ENCODE measurements around the gene EDEM1.
"Not testable (repeated sequence)": the region's sequence is repeated elsewhere in the genome, so short reads cannot be mapped to it uniquely, and the experiment has no call there.

Gene EDEM1

DNA sequence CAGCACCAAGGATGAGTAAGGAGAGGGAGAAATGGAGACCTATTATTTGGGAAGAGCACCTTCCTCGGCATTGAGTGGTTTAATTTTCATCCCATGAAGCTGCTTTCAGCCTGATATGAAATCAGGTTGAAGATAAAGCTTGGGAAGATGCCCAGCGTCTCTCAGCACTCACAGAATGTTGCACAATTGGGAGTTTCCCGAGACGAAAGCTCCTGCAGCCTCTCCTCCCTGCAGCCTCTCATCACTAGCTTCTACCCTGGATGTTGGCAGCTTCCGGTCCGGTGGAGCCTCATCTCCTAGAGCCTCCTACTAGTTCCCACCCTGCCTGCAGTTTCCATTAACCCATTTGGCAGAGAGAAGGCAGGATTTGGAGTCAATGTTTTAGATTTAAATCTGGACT lies 40.3 kb downstream of the EDEM1 start:
- in situ Hi-C loops (cut with HindIII; ENCODE audit: low sequenced_read_pairs) = no loop called here

DNA sequence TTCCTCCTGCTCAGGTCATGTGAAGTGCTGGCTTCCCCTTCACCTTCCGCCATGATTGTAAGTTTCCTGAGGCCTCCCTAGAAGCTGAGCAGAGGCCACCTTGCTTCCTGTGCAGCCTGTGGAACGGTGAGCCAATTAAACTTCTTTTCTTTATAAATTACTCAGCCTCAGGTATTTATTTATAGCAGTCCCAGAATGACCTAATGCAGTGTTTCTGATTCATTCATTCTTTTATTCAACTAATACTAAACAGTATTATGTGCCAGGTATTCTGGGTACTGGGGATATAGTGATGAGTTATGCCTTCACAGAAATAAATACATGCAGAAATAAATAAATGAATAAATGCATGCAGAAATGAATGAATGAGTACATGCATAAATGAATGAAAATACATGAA lies 41.9 kb downstream of the EDEM1 start:
- in situ Hi-C loops (cut with HindIII; ENCODE audit: low sequenced_read_pairs) = no loop called here

- in situ Hi-C loops (cut with HindIII; ENCODE audit: low sequenced_read_pairs) = loop anchor here (5.0 kb wide), 2 partner anchors 46 to 106 kb away; no protein-coding TSS in a partner anchor
Observed at GRCh38 chr3:5231074-5231473, 43.6 kb downstream of the EDEM1 start.

DNA sequence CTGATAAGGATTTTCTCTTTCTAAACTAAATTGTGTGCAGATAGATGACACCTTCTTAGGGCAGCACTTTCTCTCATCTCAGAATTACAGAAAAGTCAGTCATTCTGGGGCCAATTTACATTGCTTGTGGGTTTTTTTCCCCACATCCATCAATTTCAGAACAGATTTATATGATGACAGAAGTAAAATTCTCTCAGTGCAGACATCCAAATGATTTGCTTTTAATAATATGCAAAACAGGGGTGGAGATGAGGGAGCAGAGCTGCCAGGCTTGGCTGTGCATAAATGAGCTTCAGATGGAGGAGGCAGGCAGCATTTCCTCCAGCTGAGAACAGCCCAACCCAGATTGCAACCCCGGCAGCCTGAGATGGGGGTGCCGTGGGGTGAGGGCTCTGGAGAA lies 44.0 kb downstream of the EDEM1 start:
- in situ Hi-C loops (cut with HindIII; ENCODE audit: low sequenced_read_pairs) = loop anchor here (5.0 kb wide), 2 partner anchors 46 to 106 kb away; no protein-coding TSS in a partner anchor

- in situ Hi-C loops (cut with HindIII; ENCODE audit: low sequenced_read_pairs) = loop anchor here (5.0 kb wide), 2 partner anchors 45 to 105 kb away; no protein-coding TSS in a partner anchor
Observed at GRCh38 chr3:5232570-5232969, 45.1 kb downstream of the EDEM1 start.

DNA sequence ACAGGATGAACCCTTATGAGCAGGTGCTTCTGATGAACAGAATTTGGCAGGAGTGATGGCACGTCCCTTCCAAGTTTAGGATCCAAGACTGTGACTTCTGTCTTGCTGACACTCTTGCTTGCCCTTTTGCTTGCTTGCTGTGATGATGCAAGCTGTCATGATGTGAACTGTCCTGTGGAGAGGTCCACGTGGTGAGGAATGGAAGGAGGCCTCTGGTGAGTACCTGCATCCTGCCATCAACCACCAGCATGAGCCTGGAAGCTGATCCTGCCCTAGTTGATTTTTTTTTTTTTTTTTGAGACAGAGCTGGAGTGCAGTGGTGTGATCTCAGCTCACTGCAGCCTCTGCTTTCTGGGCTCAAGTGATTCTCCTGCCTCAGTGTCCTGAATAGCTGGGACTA lies 45.5 kb downstream of the EDEM1 start:
- in situ Hi-C loops (cut with HindIII; ENCODE audit: low sequenced_read_pairs) = loop anchor here (5.0 kb wide), 2 partner anchors 44 to 104 kb away; no protein-coding TSS in a partner anchor

- in situ Hi-C loops (cut with HindIII; ENCODE audit: low sequenced_read_pairs) = no loop called here
Observed at GRCh38 chr3:5235655-5236054, 48.1 kb downstream of the EDEM1 start.

GRCh38 chr3:5238545-5238944 lies 51.0 kb downstream of the EDEM1 start:
- in situ Hi-C loops (cut with HindIII; ENCODE audit: low sequenced_read_pairs) = no loop called here

GRCh38 chr3:5239602-5240001 lies 52.1 kb downstream of the EDEM1 start:
- in situ Hi-C loops (cut with HindIII; ENCODE audit: low sequenced_read_pairs) = no loop called here

GRCh38 chr3:5240740-5241139 lies 53.2 kb downstream of the EDEM1 start:
- in situ Hi-C loops (cut with HindIII; ENCODE audit: low sequenced_read_pairs) = no loop called here

GRCh38 chr3:5242785-5243184 lies 55.3 kb downstream of the EDEM1 start:
- in situ Hi-C loops (cut with HindIII; ENCODE audit: low sequenced_read_pairs) = not testable (repeated sequence)

DNA sequence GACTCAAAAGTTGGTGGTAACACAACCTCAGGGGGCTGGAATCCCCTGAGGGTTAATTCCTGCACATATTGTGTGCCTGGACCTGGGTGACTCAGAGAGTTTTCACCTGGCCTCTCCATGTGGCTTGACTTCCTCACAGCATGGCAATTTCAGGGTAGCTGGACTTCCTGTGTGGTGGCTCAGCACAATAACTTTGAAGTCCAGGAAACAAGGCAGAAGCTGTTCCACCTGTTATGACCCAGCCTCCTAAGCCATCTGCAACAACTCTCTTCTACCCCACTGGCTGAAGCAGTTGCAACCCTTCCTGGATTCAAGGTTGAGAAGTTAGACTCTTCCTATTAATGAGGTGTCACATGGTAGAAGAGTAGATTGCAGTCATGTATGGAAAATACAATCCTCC lies 58.4 kb downstream of the EDEM1 start:
- in situ Hi-C loops (cut with HindIII; ENCODE audit: low sequenced_read_pairs) = no loop called here

GRCh38 chr3:5248822-5249221 lies 61.3 kb downstream of the EDEM1 start:
- in situ Hi-C loops (cut with HindIII; ENCODE audit: low sequenced_read_pairs) = no loop called here

GRCh38 chr3:5250467-5251195 lies 63.1 kb downstream of the EDEM1 start:
- in situ Hi-C loops (cut with HindIII; ENCODE audit: low sequenced_read_pairs) = no loop called here

- in situ Hi-C loops (cut with HindIII; ENCODE audit: low sequenced_read_pairs) = no loop called here
Observed at GRCh38 chr3:5251196-5251583, 63.7 kb downstream of the EDEM1 start.

DNA sequence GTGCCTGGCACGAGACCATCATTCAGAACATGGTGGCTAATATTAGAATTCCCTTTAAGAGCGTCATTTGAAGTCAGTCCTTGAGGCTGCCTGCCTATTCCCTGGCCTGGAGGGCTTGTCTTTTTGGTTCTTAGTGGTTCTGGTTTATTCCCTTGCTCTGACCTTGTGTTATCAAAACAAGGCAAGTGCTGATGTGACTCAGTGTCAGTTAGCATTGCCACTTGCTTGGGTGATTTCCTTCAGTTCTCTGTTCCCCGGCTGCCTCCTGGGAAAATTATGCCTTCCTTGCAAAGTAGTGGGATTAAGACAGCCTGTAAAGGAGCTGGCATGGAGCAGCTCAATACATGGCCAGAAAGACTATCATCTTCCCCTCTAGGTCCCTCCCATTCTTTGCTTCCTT lies 64.6 kb downstream of the EDEM1 start:
- in situ Hi-C loops (cut with HindIII; ENCODE audit: low sequenced_read_pairs) = no loop called here

DNA sequence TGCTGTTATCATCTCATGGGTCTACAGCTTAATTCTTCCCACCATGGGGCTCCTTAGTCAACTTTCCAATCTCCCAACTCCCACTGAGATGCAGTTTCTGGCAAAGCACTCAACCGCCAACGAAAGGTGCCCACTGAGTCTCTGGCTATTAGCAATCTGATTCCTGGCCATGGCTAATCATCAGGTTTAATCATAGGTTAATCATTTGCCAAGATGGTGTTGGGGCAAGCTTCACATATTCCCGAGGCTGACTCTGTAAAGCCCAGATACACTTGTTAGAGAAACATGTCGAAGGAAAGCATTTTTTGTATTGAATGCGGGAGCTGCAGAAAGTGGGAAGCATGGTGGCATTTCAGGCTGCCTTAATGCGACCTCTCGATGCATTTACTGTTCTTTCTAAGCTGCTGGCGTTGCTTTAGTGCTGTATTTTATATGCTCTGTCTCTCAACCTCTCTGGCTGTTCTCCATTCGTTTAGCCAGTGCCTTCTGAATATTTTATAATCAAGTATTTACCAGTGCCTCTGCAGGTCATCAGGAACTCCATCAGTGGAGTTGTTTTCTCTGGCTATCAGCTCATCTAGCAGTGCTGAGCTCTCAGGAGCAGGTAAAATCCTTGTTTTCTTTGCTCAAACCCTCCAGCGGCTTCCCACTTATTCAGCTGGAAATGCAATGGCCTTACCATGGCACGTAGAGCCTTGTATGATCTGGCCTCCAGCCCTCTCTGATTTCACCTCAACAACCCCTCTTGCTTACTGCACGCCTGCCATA lies 67.0 kb downstream of the EDEM1 start:
- in situ Hi-C loops (cut with HindIII; ENCODE audit: low sequenced_read_pairs) = no loop called here

DNA sequence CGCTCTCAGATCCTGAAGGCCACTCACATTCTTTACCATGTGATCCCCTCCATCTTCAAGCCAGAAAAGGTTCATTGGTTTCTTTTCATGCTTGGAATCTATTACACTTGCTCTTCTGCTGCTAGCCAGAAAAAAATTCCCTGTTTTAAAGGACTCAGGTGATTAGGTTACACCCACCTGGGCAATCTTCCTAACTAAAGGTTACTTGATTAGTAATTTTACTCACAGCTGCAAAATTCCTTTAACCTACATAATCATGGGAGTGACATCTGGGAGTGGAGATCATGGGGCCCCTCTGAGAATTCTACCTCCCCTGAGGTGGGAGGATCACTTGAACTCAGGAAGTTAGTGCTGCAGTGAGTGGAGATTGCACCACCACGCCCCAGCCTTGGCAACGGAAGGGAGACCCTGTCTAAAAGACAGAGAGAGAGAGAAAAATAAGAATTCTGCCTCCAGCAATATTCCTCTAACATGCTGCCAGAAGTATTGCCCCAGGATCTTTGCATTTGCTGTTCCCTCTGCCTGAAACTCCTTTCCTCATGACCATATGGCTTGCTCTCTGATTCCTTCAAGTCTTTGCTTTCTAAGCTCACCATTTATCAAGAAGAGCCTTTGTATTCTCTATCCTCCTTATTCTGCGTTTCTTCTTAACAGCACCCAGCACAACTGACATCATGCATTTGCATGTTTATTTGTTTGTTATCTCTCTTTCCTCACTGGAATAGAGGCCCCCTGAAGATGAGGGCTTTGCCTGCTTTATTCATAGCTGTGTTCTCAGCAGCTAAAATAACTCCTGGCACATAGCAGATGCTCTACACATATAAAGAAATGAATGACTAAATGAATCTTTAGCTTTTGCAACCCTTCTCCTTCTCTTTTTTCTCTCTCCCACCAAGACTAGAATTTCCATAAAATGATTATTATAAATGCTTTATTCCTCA lies 68.2 kb downstream of the EDEM1 start:
- in situ Hi-C loops (cut with HindIII; ENCODE audit: low sequenced_read_pairs) = no loop called here

DNA sequence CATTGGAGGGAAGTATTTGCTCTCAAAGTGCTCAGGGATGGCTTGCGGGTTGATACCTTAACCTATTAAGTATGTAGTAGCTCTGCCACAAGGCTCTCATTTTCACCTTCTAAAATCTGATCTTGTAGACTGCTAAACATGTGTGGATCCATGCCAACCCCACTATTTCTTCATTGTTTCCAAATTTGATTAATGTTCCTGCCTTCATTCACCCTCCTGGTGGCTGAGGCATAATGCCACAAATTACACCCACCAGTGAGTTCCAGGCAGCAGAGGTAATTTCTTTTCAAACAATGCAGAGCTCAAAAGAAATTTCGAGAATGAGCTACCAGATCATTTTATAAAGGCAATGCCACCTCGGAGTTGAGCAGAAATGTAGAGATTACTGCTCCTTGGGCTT lies 71.0 kb downstream of the EDEM1 start:
- in situ Hi-C loops (cut with HindIII; ENCODE audit: low sequenced_read_pairs) = no loop called here

DNA sequence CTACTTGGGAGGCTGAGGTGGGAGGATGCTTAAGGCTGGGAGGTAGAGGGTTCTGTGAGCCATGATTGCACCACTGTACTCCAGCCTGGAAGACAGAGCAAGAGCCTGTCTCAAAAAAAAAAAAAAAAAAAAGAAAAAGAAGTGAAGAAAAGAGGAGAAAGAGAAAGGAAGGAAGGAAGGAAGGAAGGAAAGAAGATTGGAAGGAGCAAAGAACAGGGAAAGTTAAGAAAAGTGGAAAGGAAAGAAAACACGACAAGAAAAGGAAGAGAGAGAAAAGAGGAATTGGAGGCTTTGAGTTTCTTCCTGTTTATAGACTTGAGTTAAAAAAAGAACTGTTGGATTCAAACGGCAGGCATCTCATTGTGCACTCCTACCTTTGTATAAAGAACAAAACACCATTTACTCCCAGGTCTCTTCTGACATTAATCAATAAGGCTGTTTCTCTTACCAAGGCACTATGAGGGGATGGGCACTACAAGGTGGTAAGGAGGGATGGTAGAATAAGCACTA lies 73.5 kb downstream of the EDEM1 start:
- in situ Hi-C loops (cut with HindIII; ENCODE audit: low sequenced_read_pairs) = no loop called here

GRCh38 chr3:5262507-5262906 lies 75.0 kb downstream of the EDEM1 start:
- in situ Hi-C loops (cut with HindIII; ENCODE audit: low sequenced_read_pairs) = no loop called here

Data from endothelial cell of hepatic sinusoid (primary cell).